Brain microvascular endothelial cell (primary cell): ENCODE measurements around the gene SELL.

Experiments
- DNase-seq: peaks from one replicate; pipeline ENCODE4 v3.0.0-alpha.2; 2020
- H3K27ac ChIP-seq: fragments of 250-450 bp; sonication (Bioruptor Pico); 2 replicates; pipeline ENCODE4 v1.5.1; 2020; ENCODE audit warnings: mild to moderate bottlenecking, moderate library complexity
- H3K27me3 ChIP-seq: fragments of 250-450 bp; sonication (Bioruptor Pico); replicated peaks from 2 replicates; pipeline ENCODE4 v1.5.1; 2020; ENCODE audit warnings: mild to moderate bottlenecking
- H3K36me3 ChIP-seq: fragments of 250-450 bp; sonication (Bioruptor Pico); replicated peaks from 2 replicates; pipeline ENCODE4 v1.5.1; 2020; ENCODE audit warnings: mild to moderate bottlenecking
- H3K4me3 ChIP-seq: 2 replicates; pipeline ENCODE4 v1.5.1; 2011; ENCODE audit warnings: low read depth, mild to moderate bottlenecking, control low read depth, low read length, moderate library complexity
- in situ Hi-C: cut with HindIII; loops from 2 replicates; pipeline ENCODE4 v1.10.0; 2017; ENCODE audit warnings: low sequenced_read_pairs, low pct_ligation_motif_present
- TF ChIP-seq, protein P1 (sequence below): IDR thresholded peaks from 2 replicates; pipeline ENCODE4 v1.5.1; 2011; ENCODE audit warnings: low read depth, mild to moderate bottlenecking, moderate library complexity, low read length, control low read depth, inconsistent platforms; ENCODE audit errors: missing control alignments

The SELL gene

DNA sequence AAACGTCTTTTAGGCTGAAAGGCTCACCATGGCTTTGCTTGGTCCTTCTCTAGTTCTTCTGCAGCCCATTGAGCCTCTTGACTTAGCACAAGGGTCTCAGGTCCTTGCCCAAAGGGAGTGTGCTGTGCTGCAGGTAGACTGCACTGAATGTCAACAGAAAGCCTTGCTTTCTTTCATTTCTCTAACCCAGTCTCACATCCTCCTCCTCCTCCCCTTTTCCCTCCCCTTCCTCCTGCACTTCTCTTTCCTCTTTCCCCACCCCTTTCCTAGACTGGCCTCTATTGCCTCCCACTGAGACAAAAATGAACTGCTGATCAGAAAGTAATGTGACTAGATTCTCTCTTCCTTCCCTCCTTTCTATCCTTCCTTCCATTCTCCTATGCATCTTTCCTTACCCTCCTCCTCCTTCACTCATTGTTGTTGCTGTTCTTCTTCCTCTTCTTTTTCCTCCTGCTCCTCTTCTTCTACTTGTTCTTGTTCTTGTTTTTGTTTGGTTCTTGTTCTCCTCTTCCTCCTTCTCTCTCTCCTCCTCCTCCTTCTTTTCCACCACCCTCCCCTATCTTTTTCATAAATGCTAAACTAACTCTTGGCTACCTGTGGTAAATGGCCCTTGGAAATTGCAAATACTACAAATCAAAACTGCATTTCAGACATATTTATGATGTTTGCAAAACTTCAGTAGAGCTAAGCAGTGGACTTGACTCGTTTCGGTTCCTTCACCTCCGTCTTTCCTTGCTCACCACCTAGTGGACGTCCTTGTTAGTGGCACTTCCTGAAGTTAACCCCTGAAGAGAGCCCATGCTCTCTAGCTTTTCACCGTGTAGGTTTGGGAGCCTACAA, at the start of gene SELL:
TSS of gene SELL (minus strand) at position 152 of the 840 bp plus-strand sequence. CDS start at position 30, 122 bp downstream.
- H3K27ac ChIP-seq: no peak within 1 kb of the TSS
- H3K27me3 ChIP-seq: no peaks in the 10 kb centered on the region
- H3K4me3 ChIP-seq: peak within 1 kb of the TSS; percentile 6
- TF ChIP-seq, protein P1, sequence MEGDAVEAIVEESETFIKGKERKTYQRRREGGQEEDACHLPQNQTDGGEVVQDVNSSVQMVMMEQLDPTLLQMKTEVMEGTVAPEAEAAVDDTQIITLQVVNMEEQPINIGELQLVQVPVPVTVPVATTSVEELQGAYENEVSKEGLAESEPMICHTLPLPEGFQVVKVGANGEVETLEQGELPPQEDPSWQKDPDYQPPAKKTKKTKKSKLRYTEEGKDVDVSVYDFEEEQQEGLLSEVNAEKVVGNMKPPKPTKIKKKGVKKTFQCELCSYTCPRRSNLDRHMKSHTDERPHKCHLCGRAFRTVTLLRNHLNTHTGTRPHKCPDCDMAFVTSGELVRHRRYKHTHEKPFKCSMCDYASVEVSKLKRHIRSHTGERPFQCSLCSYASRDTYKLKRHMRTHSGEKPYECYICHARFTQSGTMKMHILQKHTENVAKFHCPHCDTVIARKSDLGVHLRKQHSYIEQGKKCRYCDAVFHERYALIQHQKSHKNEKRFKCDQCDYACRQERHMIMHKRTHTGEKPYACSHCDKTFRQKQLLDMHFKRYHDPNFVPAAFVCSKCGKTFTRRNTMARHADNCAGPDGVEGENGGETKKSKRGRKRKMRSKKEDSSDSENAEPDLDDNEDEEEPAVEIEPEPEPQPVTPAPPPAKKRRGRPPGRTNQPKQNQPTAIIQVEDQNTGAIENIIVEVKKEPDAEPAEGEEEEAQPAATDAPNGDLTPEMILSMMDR: peak; percentile 96
- no peaks in the 10 kb centered on the region for H3K36me3 ChIP-seq
- DNase-seq: peak; percentile 62
- in situ Hi-C loops: no loop called here

DNA sequence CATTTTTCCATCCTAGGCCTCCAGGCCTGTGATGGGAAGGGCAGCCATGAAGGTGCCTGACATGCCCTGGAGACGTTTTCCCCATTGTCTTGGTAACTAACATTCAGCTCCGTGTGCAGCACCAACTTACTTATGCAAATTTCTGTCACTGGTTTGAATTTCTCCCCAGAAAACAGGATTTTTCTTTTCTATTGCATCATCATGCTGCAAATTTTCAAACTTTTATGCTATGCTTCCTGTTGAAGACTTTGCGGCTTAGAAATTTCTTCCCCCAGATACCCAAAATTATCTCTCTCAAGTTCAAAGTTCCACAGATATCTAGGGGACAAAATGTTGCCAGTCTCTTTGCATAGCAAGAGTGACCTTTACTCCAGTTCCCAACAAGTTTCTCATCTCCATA, 47.6 kb upstream of the SELL start:
- in situ Hi-C loops: no loop called here
- Histone ChIP-seq H3K36me3 (no peaks in the 10 kb centered on the region), H3K27me3 (no peaks in the 10 kb centered on the region), H3K27ac (no peak overlapping the region), H3K4me3 (no peak overlapping the region)
- DNase-seq: no peak
- TF ChIP-seq, protein P1: no peak

DNA sequence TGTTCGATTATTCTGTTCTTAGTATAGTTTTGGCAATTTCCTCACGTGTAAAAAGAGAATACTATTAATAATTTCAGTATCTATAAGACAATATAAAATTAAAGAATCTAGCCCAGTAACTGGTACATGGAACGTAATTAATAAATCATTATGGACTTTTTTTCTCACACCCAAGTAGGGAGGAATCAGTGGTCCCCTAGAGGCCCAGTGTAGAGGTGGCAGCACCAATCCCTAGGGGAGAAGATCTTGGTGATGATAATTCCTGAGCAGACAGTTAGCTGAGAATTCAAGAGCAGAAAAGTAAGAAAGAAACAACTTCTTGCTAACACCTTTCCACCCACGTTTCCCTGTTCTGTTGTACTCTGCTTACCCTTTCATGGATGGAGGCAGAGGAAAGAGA, 42.1 kb upstream of the SELL start:
- no peaks in the 10 kb centered on the region for H3K36me3 ChIP-seq
- TF ChIP-seq, protein P1: no peak
- in situ Hi-C loops: no loop called here
- no peak overlapping the region for H3K4me3 ChIP-seq
- no peak overlapping the region for H3K27ac ChIP-seq
- no peaks in the 10 kb centered on the region for H3K27me3 ChIP-seq
- DNase-seq: no peak

DNA sequence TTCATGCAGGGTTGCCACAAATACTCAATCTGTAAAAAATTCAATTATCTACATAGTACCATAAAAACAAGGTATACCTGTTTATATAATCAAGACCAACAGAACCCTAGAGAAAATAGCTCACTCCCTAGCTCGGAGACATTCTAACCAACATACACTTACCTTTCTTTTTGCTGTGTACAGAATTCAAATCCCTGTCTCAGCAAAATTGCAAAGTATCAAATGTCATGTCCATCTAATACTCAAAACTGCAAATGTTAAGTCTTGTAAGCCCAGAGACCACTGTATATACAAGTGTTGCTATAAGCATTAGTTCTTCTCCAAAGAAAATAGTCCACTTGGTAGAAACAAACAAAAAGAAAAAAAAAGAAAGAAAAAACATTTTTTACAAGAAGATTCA, 38.6 kb upstream of the SELL start:
- no peak for DNase-seq
- in situ Hi-C loops: no loop called here
- no peak overlapping the region for H3K27ac ChIP-seq
- TF ChIP-seq, protein P1: no peak
- H3K36me3 ChIP-seq: no peaks in the 10 kb centered on the region
- H3K27me3 ChIP-seq: no peaks in the 10 kb centered on the region
- no peak overlapping the region for H3K4me3 ChIP-seq

DNA sequence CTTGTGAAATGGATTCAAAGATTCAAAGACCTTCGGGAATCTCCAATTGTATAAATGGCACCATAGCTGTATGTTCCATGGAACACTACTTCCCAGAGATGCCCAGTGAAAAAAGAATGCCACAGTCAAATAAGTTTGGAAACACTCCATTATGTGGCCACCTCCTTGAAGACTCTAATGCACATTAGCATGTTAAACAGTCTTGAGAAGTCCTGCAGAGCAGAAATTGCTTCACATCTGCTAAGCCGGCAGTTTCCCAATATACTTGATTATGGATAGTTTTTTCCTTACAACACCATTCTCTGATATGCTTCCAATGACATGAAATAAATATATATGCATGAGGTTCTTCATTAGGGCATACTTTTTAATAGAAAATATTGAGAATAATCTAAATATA, 35.1 kb upstream of the SELL start:
- Histone ChIP-seq H3K27ac (no peak overlapping the region), H3K27me3 (no peaks in the 10 kb centered on the region), H3K4me3 (no peak overlapping the region), H3K36me3 (no peaks in the 10 kb centered on the region)
- no peak for DNase-seq
- TF ChIP-seq, protein P1: no peak
- in situ Hi-C loops: no loop called here
